GM13977 (cell line): Measurements from ENCODE around the gene CATSPERD.

Experiments used
- DNase-seq: peaks from one replicate; pipeline ENCODE4 v3.0.0; 2012; ENCODE audit warnings: low spot score
- CTCF ChIP-seq: IDR thresholded peaks from 2 replicates; pipeline ENCODE4 v1.5.1; 2012; ENCODE audit warnings: mild to moderate bottlenecking, control low read depth; ENCODE audit not compliant: insufficient read depth; ENCODE audit errors: extremely low read depth, missing control alignments
- in situ Hi-C: fragments of 300-500 bp; cut with MboI; formaldehyde crosslinking; loops from one replicate; pipeline ENCODE4 v1.12.0; 2022; ENCODE audit warnings: low sequenced_read_pairs, low pct_unique_long_range_greater_than_20kb, mixed read lengths, inconsistent platforms; ENCODE audit not compliant: unreplicated experiment

The CATSPERD gene

GRCh38 chr19:5826531-5827341, 106.3 kb downstream of the CATSPERD start:
- DNase-seq, result peak; percentile 54
- TF ChIP-seq CTCF, result no peak
- in situ Hi-C loops, result no loop called here

GRCh38 chr19:5827342-5827890, 107.0 kb downstream of the CATSPERD start:
- DNase-seq, result no peak
- in situ Hi-C loops, result no loop called here
- no peak for TF ChIP-seq CTCF

GRCh38 chr19:5827891-5828660, 107.6 kb downstream of the CATSPERD start:
- DNase-seq, result peak; percentile 99

More at GRCh38 chr19:5827891-5828660, 107.6 kb downstream of the CATSPERD start:
- in situ Hi-C loops, result no loop called here
- TF ChIP-seq CTCF, result no peak
